ENCODE data around the gene COL19A1.
"Not testable (repeated sequence)": the region's sequence is repeated elsewhere in the genome, so short reads cannot be mapped to it uniquely, and the experiment has no call there.

Gene COL19A1

DNA sequence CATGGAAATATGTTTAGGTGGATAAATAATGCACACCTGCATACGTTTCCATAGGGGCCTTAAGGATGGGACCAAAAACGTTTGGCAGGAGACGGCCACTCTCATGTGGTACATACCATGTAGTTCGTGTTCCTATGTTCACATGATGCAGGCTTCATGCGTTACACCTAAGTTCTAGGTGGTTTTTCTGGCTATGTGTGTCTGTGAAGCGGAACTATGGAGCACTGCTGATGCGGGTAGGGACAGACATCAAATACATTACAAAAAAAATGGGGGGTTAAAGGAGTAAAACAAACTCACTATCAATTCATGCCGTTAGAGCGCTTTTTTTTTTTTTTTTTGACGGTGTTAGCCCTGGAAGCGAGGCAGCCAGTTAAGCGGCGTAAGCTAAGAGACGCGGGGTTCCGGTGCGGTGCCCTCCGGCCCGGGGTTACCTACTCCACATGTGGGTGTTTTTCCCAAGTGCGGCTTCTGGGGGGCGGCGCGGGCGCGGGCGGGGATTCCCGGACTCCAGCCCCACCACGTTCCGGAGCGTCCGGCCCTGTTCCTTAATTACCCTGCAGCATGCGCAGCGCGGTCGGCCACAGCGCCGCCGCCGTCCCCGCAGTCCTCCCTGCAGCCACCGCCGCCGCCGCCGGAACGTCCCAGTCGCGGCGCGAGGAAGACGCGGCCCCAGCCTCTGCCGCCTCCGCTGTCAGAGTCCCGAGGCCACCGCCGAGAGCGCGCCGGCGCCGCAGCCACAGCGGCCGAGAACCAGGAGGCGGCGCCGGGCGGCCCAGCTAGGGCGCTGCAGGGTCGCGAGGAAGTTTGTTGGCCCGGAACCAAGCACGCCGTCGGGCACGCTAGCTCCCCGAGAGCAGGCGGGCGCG, 648 bp downstream of the COL19A1 start:
- peak; percentile 29 for DNase-seq (ENCODE audit: low read depth)

DNA sequence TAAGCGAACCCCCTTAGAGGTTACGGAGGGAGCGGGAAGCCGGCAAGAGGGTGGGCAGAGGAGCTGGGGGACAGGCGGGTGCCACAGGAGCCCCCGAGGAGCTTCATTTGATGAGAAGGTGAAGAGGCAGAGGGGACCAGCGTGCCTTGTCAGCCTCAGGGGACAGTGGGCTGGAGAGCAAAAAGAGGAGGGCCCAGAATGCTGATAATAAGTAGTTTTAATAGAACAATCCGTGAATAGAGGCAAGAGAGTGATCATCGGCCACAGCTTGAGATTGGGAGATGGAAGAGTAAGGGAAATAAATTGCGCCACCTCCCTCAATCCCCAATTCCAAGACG, 1.3 kb downstream of the COL19A1 start:
- DNase-seq (ENCODE audit: low read depth) = no peak

DNA sequence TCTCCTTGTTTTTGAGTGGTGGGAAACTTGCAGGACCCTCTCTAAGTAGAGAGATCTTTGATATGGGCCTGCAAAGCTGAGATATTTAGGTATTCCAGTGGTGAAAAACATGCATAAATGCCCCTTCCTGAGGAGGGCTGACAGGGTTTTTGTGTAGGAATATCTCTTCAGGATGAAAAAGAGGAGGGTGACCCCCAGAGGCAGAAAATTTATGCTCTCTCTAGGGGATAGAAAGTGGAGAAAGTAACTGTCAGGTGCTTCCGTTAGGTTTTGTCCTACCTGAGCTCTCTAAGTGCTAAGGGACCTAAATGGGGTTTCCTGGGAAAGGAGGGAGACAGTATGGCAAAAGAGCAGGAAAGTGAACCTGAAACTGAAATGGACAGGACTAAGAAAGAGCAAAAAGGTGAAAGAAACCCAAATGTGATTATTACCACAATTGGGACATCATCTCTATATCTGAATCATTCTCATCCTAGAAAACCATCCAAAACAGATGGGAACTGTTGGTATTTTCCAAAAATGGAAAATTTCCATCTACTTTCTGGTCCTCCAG, 2.0 kb downstream of the COL19A1 start:
- DNase-seq (ENCODE audit: low read depth) = no peak

GRCh38 chr6:69868961-69869360, 2.6 kb downstream of the COL19A1 start:
- no peak for DNase-seq (ENCODE audit: low read depth)

- DNase-seq (ENCODE audit: low read depth) = no peak
Measured at GRCh38 chr6:69871107-69871506, 4.8 kb downstream of the COL19A1 start.

DNA sequence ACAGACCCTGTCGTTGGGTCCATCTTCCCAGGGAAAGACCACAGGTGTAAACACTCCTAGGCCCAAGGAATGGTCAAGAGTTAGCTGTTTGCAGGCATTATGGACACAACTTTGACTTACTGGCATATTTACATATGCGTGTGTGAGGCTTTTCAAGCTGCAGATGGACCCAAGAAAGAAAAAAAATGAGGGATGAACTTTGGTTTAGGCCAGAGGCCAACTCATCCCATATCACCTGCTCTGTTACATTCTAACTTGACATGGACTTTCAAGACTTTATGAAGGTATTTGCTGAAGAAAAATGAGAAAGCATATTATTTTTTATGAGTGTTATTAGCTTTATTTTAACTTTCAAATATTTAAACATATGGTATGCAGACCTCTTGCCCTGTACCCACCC, 6.9 kb downstream of the COL19A1 start:
- no peak for DNase-seq (ENCODE audit: low read depth)

- DNase-seq (ENCODE audit: low read depth) = no peak
Measured at GRCh38 chr6:69875715-69876114, 9.4 kb downstream of the COL19A1 start.

DNA sequence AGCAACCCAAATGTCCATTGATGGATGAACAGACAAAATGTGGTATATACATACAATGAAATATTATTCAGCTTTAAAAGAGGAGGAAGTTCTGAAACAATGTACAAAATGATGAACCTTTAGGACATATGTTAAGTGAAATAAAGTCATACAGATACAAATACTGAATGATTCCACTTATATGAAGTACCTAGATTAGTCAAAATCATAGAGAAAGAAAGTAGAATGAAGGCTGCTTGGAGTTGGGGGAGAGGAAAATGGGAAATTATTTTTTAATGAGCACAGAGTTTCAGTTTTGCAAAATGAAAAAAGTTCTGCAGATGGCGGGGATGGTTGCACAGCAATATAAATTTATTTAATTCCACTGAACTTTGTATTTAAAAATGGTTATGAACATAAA, 12.4 kb downstream of the COL19A1 start:
- DNase-seq (ENCODE audit: low read depth) = no peak

GRCh38 chr6:69880601-69881000, 14.2 kb downstream of the COL19A1 start:
- no peak for DNase-seq (ENCODE audit: low read depth)

GRCh38 chr6:69881322-69882151, 15.2 kb downstream of the COL19A1 start:
- DNase-seq (ENCODE audit: low read depth) = no peak

- no peak for DNase-seq (ENCODE audit: low read depth)
Measured at GRCh38 chr6:69883551-69883950, 17.2 kb downstream of the COL19A1 start.

DNA sequence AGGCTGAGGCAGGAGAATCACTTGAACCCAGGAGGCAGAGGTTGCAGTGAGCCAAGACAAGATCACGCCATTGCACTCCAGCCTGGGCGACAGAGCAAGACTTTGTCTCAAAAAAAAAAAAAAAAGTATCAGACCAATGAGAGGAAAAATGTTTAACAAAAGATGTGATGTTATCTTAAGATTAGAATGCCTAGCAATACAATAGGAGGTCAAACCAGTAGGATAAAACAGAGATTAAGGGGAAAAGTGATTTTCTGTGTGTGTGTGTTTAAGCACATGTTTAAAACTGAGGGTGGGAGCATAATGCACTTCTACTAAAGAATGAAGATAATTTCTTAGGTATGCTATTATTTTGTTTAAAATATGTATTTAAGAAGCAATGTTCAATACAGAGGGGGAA, 17.9 kb downstream of the COL19A1 start:
- no peak for DNase-seq (ENCODE audit: low read depth)

- no peak for DNase-seq (ENCODE audit: low read depth)
Measured at GRCh38 chr6:69887026-69887425, 20.7 kb downstream of the COL19A1 start.

DNA sequence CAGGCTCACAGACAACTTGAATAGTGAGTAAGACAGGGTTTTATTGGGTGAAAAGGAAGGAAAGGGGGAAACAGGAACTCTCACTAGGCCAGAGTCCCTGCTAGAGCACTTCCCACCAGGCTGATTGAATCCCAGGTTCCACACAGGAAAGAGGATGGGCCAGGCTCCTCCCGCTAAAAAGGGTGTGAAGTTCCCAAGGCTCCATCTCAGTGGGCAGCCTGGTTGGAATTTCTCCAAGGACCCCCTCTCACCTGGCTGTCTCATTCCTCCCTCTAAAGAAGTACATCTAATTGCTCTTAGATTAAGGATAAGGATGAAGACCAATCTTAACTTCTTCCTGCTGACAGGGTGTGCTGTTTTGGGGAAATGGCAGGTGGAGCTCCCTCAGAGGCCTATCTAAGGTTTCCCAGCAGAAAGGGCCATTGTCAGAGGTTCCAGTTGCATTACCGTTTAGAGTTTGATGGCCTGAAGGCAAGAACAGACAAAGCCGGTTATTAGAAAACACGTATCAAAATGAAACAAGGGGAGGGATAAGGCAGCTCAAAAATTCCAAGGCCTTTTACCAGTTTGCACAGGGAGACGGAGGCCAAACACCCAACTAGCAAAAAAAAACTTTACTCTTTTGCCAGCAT, 21.5 kb downstream of the COL19A1 start:
- DNase-seq (ENCODE audit: low read depth) = no peak

- DNase-seq (ENCODE audit: low read depth) = no peak
Measured at GRCh38 chr6:69888482-69889233, 22.3 kb downstream of the COL19A1 start.

DNA sequence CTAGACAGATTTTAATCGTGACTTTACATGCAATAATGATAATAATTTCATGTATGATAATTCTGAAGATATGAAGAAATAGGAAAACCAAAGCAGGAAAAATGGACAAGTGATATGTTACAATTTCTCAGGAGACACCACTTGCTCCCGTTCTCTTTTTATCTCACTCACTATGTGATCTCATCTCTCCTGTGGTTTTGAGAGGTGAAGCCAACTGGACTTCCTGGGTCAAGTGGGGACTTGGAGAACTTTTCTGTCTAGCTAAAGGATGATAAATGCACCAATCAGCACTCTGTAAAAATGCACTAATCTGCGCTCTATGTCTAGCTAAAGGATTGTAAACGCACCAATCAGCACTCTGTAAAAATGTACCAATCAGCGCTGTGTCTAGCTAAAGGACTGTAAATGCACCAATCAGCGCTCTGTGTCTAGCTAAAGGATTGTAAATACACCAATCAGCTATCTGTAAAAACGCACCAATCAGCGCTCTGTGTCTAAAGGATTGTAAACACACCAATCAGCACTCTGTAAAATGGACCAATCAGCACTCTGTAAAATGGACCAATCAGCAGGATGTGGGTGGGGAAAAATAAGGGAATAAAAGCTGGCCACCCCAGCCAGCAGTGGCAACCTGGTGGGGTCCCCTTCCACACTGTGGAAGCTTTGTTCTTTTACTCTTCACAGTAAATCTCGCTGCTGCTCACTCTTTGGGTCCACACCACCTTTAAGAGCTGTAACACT, 23.0 kb downstream of the COL19A1 start:
- not testable (repeated sequence) for DNase-seq (ENCODE audit: low read depth)

DNA sequence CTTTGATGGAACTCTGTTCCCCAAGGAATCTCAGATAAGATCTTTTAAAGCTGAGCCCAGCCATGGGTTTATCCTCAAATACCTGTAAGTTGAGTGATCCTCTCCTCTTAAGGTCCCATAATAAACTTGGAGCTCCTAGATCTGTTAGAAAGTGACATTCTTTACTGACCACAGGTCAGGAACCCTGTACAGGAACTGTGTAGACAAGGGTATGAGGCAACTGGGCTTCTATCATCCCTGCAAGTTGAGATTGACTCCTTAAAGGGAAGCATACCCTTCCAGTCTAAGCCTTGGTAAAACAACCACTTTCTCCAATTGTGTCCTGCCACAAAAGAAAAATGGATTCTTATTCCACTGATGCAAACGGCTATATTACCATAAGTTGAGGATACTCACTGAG, 26.2 kb downstream of the COL19A1 start:
- DNase-seq (ENCODE audit: low read depth) = not testable (repeated sequence)

DNA sequence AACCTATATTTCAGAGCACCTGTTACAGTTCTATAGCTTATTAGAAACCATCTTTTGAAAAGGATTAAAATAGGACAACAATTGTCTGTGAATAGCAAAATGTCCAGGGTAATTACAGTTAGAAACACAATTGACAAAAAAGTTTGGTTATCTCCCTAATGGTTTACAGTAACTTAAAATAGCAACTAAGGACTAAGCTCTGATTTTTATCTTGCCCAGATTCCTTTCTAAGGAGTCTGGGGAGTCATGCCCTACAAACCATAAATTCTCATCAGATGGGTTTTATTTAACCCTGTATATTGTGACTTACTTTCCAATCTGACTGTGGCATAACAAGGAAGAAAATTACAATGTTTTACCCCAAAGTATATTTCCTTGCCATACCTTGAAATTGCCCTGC, 26.9 kb downstream of the COL19A1 start:
- not testable (repeated sequence) for DNase-seq (ENCODE audit: low read depth)

- DNase-seq (ENCODE audit: low read depth) = no peak
Measured at GRCh38 chr6:69894578-69895347, 28.4 kb downstream of the COL19A1 start.

GRCh38 chr6:69895396-69895795, 29.0 kb downstream of the COL19A1 start:
- DNase-seq (ENCODE audit: low read depth) = no peak

Measured in T follicular helper cell (primary cell).